NCI-H748 treated with DMSO at 0.1 percent for 48 hours (cell line): ENCODE results near the gene TTC33.
"Not testable (repeated sequence)": the region's sequence is repeated elsewhere in the genome, so short reads cannot be mapped to it uniquely, and the experiment has no call there.

Source experiments
- DNase-seq: peaks from one replicate; lab custom pipeline; 2025; lab: John Stamatoyannopoulos, UW

The TTC33 gene

DNA sequence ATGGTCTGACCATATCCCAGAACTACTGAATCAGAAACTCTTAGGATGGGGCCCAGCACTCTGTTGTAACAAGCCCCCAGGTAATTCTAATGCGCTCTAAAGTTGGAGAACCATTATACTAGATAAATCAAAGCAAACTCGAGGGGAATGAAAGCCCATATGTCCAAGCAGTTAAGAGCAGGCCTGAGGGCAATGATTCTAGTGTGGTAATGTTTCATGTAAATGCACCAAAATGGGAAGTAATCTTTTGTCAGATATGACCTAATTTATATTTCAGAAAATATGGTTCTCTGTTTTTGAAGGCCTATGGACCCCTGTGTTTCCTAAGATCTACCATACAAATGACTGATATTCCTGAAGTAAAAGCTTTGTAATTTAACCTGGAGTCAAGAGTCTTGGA lies 184.0 kb downstream of the TTC33 start:
- DNase-seq: no peak

DNA sequence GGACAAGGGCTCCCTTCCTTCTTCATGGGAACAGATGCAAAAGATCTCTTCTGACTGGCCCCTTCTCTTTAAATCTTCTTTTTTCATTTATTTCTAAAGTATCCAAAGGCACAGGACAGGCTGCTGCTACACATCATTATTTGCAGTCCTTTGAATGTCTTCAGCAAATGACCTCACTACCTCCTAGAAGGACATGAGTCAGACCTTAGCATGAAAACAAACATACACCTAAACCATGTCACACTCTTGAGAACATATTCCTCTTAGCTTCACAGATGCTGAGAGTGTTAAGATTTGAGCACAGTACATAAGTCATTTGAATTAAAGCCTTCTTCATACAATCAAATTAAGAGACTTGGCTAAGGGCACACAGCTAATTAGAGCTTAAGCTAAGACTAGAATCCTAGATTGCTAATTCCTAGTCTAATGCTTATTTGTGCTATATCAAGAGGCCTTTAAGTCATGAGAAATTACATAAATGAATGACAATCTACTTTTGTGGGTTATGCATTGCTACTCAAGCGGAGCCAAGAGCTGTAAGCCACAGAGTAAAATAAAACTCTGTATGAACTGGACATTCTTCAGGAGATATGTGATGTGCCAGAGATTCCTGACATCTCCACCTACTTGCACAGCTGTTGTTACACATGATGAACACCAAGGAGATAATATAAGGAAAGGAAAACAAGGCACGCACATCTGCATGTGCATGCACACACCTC lies 185.2 kb downstream of the TTC33 start:
- no peak for DNase-seq

DNA sequence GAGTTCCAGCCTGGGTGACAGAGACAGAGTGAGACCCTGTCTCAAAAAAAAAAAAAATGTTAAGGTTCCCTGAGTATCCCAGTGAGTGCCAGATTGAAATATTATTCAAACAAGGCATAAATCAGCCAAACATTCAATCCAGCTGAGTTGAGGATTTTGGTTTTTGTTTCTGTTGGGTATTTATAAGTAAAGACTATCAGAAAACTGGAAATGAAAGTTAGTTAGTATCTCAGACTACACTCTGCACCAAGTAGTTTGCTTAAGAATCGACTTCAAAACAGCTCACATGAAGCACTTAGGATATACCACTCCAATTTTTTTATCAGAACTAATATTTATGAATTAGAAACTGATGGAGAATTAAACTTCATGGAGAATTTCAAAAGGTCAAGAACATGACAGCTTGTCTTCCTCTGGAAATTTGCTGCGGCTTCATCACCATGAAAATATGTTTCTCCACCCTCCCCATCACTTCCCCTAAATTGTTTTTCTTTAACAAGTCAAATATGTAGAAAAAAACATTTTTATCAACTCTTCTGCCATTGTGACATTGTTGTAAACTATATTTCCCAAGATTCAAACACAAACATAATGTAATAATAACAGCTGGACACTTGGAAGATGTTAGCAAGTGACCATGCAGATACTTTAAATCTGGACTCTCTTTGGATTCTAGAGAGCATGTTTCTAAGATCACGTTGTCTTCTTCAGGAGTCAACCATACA lies 186.1 kb downstream of the TTC33 start:
- DNase-seq: no peak

- no peak for DNase-seq
These were observed 187.2 kb downstream of the TTC33 start for GRCh38 chr5:40568548-40568947.

DNA sequence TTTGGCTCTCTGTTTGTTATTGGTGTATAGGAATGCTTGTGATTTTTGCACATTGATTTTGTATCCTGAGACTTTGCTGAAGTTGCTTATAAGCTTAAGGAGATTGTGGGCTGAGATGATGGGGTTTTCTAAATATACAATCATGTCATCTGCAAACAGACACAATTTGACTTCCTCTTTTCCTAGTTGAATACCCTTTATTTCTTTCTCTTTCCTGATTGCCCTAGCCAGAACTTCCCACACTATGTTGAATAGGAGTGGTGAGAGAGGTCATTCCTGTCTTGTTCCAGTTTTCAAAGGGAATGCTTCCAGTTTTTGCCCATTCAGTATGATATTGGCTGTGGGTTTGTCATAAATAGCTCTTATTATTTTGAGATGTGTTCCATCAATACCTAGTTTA lies 192.6 kb downstream of the TTC33 start:
- DNase-seq: not testable (repeated sequence)

DNA sequence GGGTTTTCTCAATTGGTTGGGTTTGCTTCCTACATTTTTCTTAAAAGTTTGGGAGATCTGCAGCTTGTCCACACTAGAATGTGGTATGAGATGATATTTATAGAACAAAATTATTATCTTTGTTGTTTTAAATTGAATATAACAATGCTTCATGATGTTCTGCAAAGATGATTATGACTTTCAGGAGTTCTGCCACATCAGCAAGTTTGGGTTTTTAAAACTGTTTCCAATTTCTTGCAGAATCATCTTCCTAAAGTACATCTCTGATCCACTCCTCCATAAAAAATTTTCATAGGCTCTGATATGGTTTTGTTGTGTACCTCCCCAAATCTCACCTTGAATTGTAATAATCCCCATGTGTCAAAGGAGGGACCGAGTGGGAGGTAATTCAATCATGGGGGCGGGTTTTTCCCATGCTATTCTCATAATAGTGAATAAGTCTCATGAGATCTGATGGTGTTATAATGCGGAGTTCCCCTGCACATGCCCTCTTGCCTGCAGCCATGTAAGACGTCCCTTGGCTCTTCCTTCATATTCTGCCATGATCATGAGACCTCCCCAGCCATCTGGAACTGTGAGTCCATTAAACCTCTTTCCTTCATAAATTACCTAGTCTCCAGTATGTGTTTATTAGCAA lies 195.2 kb downstream of the TTC33 start:
- DNase-seq: no peak

DNA sequence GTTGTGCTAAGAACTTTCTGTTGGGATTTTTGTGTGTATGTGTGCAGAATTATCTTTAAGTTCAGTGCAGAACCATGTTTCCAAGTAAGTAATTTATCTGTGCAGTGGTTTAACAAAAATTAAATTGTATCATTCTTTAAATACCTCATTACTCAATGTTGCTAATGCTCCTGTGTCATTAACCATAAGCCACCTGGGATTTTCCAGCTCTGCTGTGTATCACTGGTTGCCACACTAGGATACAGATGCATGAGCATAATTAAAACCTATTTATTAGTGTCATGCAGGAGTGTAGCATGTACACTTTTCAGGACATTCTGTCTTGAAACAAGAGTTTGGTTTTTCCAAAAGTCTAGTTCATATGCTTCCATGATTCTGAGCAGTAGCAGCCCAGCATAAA lies 196.5 kb downstream of the TTC33 start:
- DNase-seq: no peak

GRCh38 chr5:40557501-40557900 lies 198.3 kb downstream of the TTC33 start:
- DNase-seq: peak; percentile 27

- DNase-seq: no peak
These were observed 198.9 kb downstream of the TTC33 start for GRCh38 chr5:40556811-40557210.

GRCh38 chr5:40555886-40556285 lies 199.9 kb downstream of the TTC33 start:
- no peak for DNase-seq

DNA sequence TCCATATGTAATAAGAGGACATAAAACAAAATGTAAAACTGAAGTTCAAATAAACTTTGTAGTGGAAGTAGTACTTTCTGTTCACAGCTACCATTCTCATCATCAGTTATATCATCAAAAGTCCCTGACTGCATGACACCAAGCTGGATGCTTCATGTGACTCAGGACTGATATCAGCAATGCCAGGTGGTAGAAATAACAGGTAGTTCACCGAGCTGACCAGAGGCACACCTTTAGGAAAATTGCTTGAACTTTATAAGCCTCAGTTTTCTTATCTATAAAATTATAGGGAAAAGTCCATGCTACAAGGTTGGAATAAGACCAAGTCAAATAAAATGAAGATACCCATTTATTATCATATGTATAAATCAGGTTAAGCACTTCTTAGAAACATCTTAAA lies 200.9 kb downstream of the TTC33 start:
- no peak for DNase-seq

- DNase-seq: no peak
These were observed 201.7 kb downstream of the TTC33 start for GRCh38 chr5:40554054-40554453.

DNA sequence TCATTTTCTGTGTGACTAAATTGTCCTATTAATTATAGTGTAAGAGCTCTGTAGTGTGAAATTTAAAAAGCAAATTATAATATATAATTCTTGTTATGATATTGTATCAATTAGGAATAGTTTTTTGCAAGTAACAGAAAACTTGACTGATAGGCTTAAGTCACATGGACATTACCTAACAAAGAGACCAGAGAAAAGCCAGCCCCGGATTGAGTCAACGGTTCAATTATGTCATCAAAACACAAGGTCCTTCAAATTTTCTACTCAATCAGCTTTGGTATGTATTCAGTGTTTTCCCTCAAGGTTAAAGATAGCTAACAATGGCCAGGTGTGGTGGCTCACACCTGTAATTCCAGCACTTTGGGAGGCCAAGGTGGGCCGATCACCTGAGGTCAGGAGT lies 202.8 kb downstream of the TTC33 start:
- no peak for DNase-seq

GRCh38 chr5:40551496-40552491 lies 204.0 kb downstream of the TTC33 start:
- no peak for DNase-seq

GRCh38 chr5:40550481-40550880 lies 205.3 kb downstream of the TTC33 start:
- no peak for DNase-seq

DNA sequence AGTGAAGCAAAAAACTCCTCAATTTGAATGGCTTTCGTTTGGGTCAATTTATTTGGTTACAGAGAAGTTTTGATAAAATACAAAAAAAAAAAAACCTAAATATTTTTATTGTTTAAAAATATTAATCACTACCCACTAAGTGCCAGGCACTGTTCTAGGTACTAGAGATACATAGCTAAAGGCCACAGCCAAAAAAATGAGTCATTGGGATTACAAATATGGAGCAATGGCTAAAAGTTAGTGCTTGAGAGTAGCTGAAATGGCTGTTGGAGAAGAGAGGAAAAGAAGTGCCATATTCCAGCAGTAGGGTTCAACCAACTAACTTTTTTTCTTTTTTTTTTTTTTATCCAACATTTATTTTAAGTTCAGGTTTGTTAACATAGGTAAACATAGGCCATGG lies 206.1 kb downstream of the TTC33 start:
- no peak for DNase-seq

- DNase-seq: no peak
These were observed 207.7 kb downstream of the TTC33 start for GRCh38 chr5:40547994-40548575.

GRCh38 chr5:40547557-40547956 lies 208.2 kb downstream of the TTC33 start:
- no peak for DNase-seq

DNA sequence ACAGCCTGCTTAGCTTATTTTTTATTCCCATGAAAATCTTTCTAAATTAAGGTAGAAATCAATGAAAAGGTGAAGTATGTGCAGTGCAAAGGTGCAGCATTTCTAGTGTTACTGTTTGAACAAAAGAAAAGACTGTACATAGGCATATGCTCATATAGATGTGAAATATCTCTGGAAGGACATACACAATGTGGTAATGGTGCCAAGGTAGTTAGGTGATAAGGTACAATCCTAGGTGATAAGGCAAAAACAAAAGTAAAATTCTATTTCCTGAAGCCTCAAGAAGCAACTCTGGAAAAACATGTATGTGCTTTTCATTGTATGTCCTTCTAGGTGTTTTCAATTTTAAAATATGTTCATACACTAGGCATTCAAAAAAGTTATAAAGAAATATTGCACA lies 215.5 kb downstream of the TTC33 start:
- no peak for DNase-seq

- DNase-seq: no peak
These were observed 231.1 kb downstream of the TTC33 start for GRCh38 chr5:40524677-40525076.

DNA sequence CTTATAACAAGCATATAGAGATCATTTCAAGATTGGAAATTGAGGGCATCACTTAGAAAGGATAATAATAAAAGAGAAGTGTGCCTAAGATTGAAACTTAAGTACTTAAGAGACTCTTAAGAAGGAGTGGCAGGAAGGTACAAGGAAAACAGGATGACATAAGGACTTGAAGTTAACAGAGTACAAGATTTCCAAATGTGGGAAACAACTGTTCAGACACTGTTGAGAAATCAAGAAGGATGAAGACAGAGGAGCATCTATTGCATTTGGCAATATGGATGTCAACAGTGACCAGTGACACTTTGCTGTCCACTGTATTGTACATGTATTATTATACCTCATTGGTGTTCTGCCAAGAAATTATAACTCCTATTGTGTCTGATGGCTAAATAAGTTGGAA lies 233.8 kb downstream of the TTC33 start:
- no peak for DNase-seq
